Heart left ventricle (tissue), 13 donors: ENCODE results near the gene BRIP1.

Experiments used
- CTCF ChIP-seq, 12 donors: fragments of 200-600 bp; sonication (generic) in 4 of 12; IDR thresholded peaks; one replicate each; pipeline versions ENCODE4 v1.5.0 to v1.8.0; 2018 to 2022; ENCODE audit warnings: antibody characterized with exemption in 12 of 12, mild to moderate bottlenecking in 5 of 12
- POLR2A ChIP-seq, 2 donors: fragments of 450-650 bp; IDR thresholded peaks; one replicate each; pipeline ENCODE4 v1.6.1; 2017; ENCODE audit warnings: antibody characterized with exemption in 2 of 2, mild to moderate bottlenecking in 2 of 2, moderate library complexity in 2 of 2
- donor health status: ischemic (EF 13 %, LVEDD 7.1; RV severe dilation, severe dysfunction).
- donor health status: DM: no; HTN: yes; CAD: no.
- donor health status: DM: no; HTN: no; CAD: no.
- donor health status: ischemic (EF 25% LVEDD 6.9; RV normal size, moderate dysfunction).
- donor health status: ischemic (EF 25% LVEDD 5.7; RV mildly dilated, moderate dysfunction).
- donor health status: ischemic (EF 35%, LVEDD 5.7; RV mildly dilated, moderate dysfunction).
- donor health status: nonischemic (EF 11% LVEDD 7.7; RV severe dilation, severe dysfunction).
- donor health status: DM: yes; HTN: yes; CAD: no.
- donor health status: PGD.
- donor health status: ischemic (EF 29% LVEDD 5.4; RV normal size, mild dysfunction).
- donor health status: nonischemic (EF 23%, LVEDD 6.1; RV moderate dilation, normal function).

GRCh38 chr17:61648587-61648986 lies 214.7 kb downstream of the BRIP1 start:
- TF ChIP-seq CTCF (IDR thresholded peaks at IDR 0.05) (no peak), POLR2A (IDR thresholded peaks at IDR 0.05) (no peak)
